Right lobe of liver (tissue), 6 donors: ENCODE measurements around the gene BCR. TPM values are rescaled to one million over a fixed set of nuclear protein-coding genes. Genes with fewer than 3 reads are reported as not detected.

Experiments
- ATAC-seq, 4 donors: fragments of 200-7000 bp; cut with Tn5 transposase; one replicate each; pipeline ENCODE4 v1.9.1; 2020; ENCODE audit warnings: mild to moderate bottlenecking in 4 of 4, moderate library complexity in 4 of 4
- DNase-seq, 3 donors: peaks; one replicate each; pipeline ENCODE4 v3.0.0-alpha.2; 2020
- H3K27ac ChIP-seq, 3 donors: fragments of 200-600 bp; one replicate each; pipeline ENCODE4 v1.8.0; 2022
- H3K27me3 ChIP-seq, 2 donors: fragments of 200-600 bp; one replicate each; pipeline ENCODE4 v1.8.0; 2022
- H3K36me3 ChIP-seq, 4 donors: fragments of 200-600 bp; sonication (generic) in 1 of 4; one replicate each; pipeline versions ENCODE4 v1.5.1 to v1.8.0; 2017 to 2022; ENCODE audit warnings: control low read depth in 1 of 4
- H3K4me1 ChIP-seq, 4 donors: fragments of 200-600 bp; sonication (generic) in 1 of 4; one replicate each; pipeline versions ENCODE4 v1.5.1 to v1.8.0; 2017 to 2022; ENCODE audit warnings: control low read depth in 1 of 4
- H3K4me3 ChIP-seq, 3 donors: fragments of 200-600 bp; one replicate each; pipeline ENCODE4 v1.8.0; 2022
- H3K9me3 ChIP-seq, 4 donors: fragments of 200-600 bp; sonication (generic) in 1 of 4; one replicate each; pipeline versions ENCODE4 v1.5.1 to v1.8.0; 2017 to 2022; ENCODE audit warnings: control low read depth in 1 of 4
- POLR2A ChIP-seq: fragments of 450-650 bp; IDR thresholded peaks from one replicate; pipeline ENCODE4 v1.6.1; 2017; ENCODE audit warnings: antibody characterized with exemption, mild to moderate bottlenecking
- WGBS: methylation state at CpG from one replicate; pipeline ENCODE4 v1.1.6; 2018; ENCODE audit warnings: low coverage, low lambda C conversion rate; ENCODE audit not compliant: insufficient coverage; ENCODE audit errors: missing lambda C conversion rate; 5-methylcytosine and 5-hydroxymethylcytosine counted together
- intact Hi-C, 2 donors: fragments of 100-400 bp; cut with DNase I; formaldehyde crosslinking; loops; one replicate each; pipeline versions ENCODE4 v1.11.2 to v1.14.1; 2022
- total RNA-seq, 6 experiments: library from RNA; depleted of rRNA in 2 of 6; stranded (reverse); fragments of >200 nt in 2 of 6; fragmentation: NEBNext Ultra II Directional in 3 of 6; extraction: Animal tissue kit (Norgen Biotek cat#: 25700) in 3 of 6; gene quantifications; one replicate each; pipeline versions ENCODE4 v1.1.0 to v1.2.4, GENCODE V29; 2016 to 2023
- TF ChIP-seq, protein P1 (sequence below), 4 donors: fragments of 200-600 bp in 3 of 4; fragments of 450-650 bp in 1 of 4; IDR thresholded peaks; one replicate each; pipeline versions ENCODE4 v1.5.1 to v1.8.0; 2016 to 2022; ENCODE audit warnings: antibody characterized with exemption in 4 of 4, mild to moderate bottlenecking in 2 of 4
- donor health status: DM: no; HTN: yes; CAD: no.
- donor health status: DM: no; HTN: no; CAD: no.
- donor health status: DM: no; HTN: no; CAD: no.
- donor health status: DM: no; HTN: yes; CAD: no.
- donor health status: DM: no; HTN: yes; CAD: no.

The BCR gene
- total RNA-seq, 6 experiments from 2014 or later: 22.7 to 28.8 (median 24.3) TPM

DNA sequence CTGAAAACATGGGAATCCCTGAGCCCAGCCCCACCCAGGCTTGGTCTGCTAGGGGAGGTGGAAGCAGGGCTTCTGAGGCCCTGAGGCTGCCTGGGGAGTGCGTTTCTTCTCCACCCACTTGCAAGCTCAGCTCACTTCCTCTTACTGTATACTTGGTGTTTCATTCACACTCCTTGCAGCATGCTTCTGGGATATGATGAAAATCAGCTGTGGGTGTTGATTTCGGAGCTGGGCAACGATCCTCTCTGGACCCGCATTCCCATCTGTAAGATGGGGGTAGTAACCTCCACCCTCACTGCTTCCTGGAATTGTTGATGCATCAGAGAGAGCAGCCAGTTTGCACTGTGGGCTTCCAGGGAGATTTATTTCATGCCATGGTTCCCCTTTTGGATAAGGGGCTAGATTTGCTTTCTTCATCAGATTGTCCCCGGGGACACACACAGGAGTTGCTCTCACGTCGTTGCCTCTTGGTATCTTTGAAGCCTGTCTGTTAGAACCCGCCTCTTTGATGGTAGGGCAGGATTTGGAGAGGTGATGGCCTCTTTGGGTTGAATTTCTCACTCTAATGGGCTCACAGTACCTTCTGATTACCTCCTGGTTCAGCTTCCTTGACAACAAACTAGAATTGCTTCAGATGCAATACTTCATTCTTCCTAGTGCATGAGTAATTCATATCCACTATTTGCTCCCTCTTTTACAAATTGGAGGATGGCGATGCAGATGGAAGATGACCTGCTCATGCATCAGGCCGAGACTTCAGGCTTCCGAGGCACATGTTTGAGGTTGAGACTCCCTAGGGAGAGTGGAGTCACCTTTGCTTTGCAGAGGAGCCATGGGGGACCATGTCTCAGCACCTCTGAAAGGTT, 40.4 kb downstream of the BCR start:
- H3K9me3 ChIP-seq: no peaks in the 10 kb centered on the region
- ATAC-seq: peak in 2 of 4 donors; percentile 6 to 7
- no peaks in the 10 kb centered on the region for H3K27me3 ChIP-seq
- WGBS: 53% methylated on average over 9 of the region's 11 CpGs
- no peak overlapping the region for H3K27ac ChIP-seq
- no peak overlapping the region for H3K4me3 ChIP-seq
- peaks cover 0 to 65% (median 30%) of the 10 kb centered on the region in 4 donors for H3K4me1 ChIP-seq
- H3K36me3 ChIP-seq: no peaks in the 10 kb centered on the region
- TF ChIP-seq, protein P1, sequence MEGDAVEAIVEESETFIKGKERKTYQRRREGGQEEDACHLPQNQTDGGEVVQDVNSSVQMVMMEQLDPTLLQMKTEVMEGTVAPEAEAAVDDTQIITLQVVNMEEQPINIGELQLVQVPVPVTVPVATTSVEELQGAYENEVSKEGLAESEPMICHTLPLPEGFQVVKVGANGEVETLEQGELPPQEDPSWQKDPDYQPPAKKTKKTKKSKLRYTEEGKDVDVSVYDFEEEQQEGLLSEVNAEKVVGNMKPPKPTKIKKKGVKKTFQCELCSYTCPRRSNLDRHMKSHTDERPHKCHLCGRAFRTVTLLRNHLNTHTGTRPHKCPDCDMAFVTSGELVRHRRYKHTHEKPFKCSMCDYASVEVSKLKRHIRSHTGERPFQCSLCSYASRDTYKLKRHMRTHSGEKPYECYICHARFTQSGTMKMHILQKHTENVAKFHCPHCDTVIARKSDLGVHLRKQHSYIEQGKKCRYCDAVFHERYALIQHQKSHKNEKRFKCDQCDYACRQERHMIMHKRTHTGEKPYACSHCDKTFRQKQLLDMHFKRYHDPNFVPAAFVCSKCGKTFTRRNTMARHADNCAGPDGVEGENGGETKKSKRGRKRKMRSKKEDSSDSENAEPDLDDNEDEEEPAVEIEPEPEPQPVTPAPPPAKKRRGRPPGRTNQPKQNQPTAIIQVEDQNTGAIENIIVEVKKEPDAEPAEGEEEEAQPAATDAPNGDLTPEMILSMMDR (IDR thresholded peaks at IDR 0.05): no peak
- peak in 1 of 3 donors; percentile 31 for DNase-seq
- intact Hi-C loops: no loop called here

DNA sequence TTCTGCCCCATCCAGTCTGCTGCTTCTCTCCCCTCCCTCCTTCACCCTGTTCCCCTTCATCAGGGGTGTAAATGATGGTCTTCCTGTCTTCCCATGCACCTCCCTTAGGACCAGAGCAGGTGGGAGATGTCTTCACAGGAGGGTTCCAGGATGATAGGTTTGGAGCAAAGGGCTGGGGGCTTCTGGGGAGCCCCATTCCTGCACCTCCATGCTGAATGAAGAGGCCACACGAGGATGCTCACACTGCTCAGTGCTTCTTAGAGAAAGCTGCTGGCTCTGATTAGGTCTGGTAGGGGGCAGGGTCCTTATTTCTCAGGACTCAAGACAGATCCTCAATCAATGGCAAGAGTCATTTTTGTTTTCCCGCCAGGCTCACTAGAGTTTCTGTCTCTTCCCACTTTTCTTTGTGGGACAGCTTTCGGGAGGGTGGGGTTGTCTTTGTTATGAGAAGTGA, 41.1 kb downstream of the BCR start:
- TF ChIP-seq, protein P1 (IDR thresholded peaks at IDR 0.05): no peak
- TF ChIP-seq POLR2A: no peak
- Histone ChIP-seq H3K9me3 (no peaks in the 10 kb centered on the region), H3K27me3 (no peaks in the 10 kb centered on the region), H3K4me1 (peaks cover 0 to 58% (median 28%) of the 10 kb centered on the region in 4 donors), H3K27ac (no peak overlapping the region), H3K36me3 (no peaks in the 10 kb centered on the region), H3K4me3 (no peak overlapping the region)
- ATAC-seq: no peak
- 80% methylated on average over 2 of the region's 3 CpGs for WGBS
- intact Hi-C loops: no loop called here
- DNase-seq: no peak

DNA sequence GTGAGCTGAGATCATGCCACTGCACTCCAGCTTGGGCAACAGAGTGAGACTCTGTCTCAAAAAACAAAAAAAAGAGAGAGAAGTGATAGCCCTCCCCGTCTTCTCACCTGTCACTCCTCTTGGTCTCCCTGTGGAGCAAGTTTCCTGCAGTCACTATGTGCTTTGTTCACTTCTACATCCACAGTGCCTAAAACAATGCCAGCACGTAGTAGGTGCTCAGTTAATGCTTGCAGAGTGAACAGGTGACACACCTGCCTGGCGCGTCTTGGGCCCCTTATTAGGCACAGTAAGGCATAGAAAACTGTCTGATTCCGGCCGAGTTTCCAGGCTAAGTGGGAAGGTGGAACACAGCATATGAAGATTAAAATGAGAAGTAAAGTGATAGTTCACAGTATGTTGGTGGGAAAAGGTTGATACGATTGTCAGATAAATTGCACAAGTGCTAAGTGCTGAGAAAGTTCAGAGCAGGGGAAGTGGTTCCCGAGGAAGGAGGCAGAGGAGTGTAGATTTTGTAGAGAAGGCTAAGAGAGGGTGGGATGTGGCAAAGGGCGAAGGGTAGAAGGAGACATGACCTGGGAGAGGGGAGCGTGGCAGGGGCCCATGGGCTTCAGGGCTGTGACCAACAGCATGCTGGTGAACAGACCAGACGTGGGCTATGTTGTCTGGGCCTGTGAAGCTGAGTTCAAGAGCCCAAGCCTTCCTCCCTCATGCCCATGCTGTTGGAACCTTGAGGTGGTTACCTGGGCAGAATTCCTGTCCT, 41.9 kb downstream of the BCR start:
- TF ChIP-seq POLR2A: no peak
- TF ChIP-seq, protein P1 (IDR thresholded peaks at IDR 0.05): no peak
- Histone ChIP-seq H3K27me3 (no peaks in the 10 kb centered on the region), H3K4me3 (no peak overlapping the region), H3K27ac (no peak overlapping the region), H3K4me1 (peaks cover 0 to 58% (median 27%) of the 10 kb centered on the region in 4 donors), H3K9me3 (no peaks in the 10 kb centered on the region), H3K36me3 (no peaks in the 10 kb centered on the region)
- DNase-seq: no peak
- no peak for ATAC-seq
- intact Hi-C loops: no loop called here
- WGBS: 67% methylated on average over 10 of the region's 11 CpGs

- no peak for TF ChIP-seq POLR2A
- TF ChIP-seq, protein P1 (IDR thresholded peaks at IDR 0.05): no peak
- Histone ChIP-seq H3K36me3 (no peaks in the 10 kb centered on the region), H3K27ac (peak overlapping the region in 1 of 3 donors; percentile 8)
These were observed 42.7 kb downstream of the BCR start for GRCh38 chr22:23222793-23223568.

More at GRCh38 chr22:23222793-23223568, 42.7 kb downstream of the BCR start:
- intact Hi-C loops: no loop called here
- no peaks in the 10 kb centered on the region for H3K9me3 ChIP-seq
- no peak for DNase-seq
- H3K4me1 ChIP-seq: peaks cover 0 to 54% (median 27%) of the 10 kb centered on the region in 4 donors
- no peaks in the 10 kb centered on the region for H3K27me3 ChIP-seq
- no peak for ATAC-seq
- H3K4me3 ChIP-seq: no peak overlapping the region
- 50% methylated on average over 2 of the region's 4 CpGs for WGBS
